GM12874 (cell line): ENCODE measurements around the gene ARHGAP15.

ENCODE experiments used
- CTCF ChIP-seq: IDR thresholded peaks from 2 replicates; pipeline ENCODE4 v1.5.1; 2011; ENCODE audit warnings: low read depth, mild to moderate bottlenecking, control low read depth, low read length, moderate library complexity; ENCODE audit not compliant: insufficient read depth

ARHGAP15 gene

GRCh38 chr2:143128681-143129580, at the start of gene ARHGAP15:
Gene ARHGAP15, plus strand, starts transcription at chr2:143129419.
- TF ChIP-seq CTCF: no peak

GRCh38 chr2:143081616-143082015, 47.6 kb upstream of the ARHGAP15 start:
- TF ChIP-seq CTCF: no peak

- TF ChIP-seq CTCF: no peak
Observed at GRCh38 chr2:143083636-143084035, 45.6 kb upstream of the ARHGAP15 start.

GRCh38 chr2:143084462-143084861, 44.8 kb upstream of the ARHGAP15 start:
- no peak for TF ChIP-seq CTCF

- no peak for TF ChIP-seq CTCF
Observed at GRCh38 chr2:143085125-143085784, 44.0 kb upstream of the ARHGAP15 start.

- TF ChIP-seq CTCF: no peak
Observed at GRCh38 chr2:143087033-143087432, 42.2 kb upstream of the ARHGAP15 start.

- TF ChIP-seq CTCF: no peak
Observed at GRCh38 chr2:143088388-143088787, 40.8 kb upstream of the ARHGAP15 start.
